GM21529 (cell line): Measurements from ENCODE around the gene GSG1L.

ENCODE experiments used
- ATAC-seq: cut with Tn5 transposase; IDR thresholded peaks from one replicate; pipeline ENCODE4 v1.9.1; 2021; ENCODE audit not compliant: unreplicated experiment

Gene GSG1L

GRCh38 chr16:28063591-28064061 is at the start of gene GSG1L:
TSS of gene GSG1L (minus strand) at chr16:28063714. CDS start at chr16:28063424, 290 bp downstream.
- ATAC-seq, result no peak

GRCh38 chr16:28112908-28113307 is 49.4 kb upstream of the GSG1L start:
- ATAC-seq, result no peak

GRCh38 chr16:28110977-28111376 is 47.5 kb upstream of the GSG1L start:
- ATAC-seq, result no peak

GRCh38 chr16:28110479-28110878 is 47.0 kb upstream of the GSG1L start:
- ATAC-seq, result no peak

- ATAC-seq, result no peak
Measured at GRCh38 chr16:28110074-28110473, 46.6 kb upstream of the GSG1L start.

GRCh38 chr16:28108590-28109247 is 45.2 kb upstream of the GSG1L start:
- no peak for ATAC-seq

- no peak for ATAC-seq
Measured at GRCh38 chr16:28107232-28107631, 43.7 kb upstream of the GSG1L start.

- ATAC-seq, result no peak
Measured at GRCh38 chr16:28106467-28107215, 43.1 kb upstream of the GSG1L start.

GRCh38 chr16:28105954-28106353 is 42.4 kb upstream of the GSG1L start:
- ATAC-seq, result no peak

GRCh38 chr16:28105297-28105696 is 41.8 kb upstream of the GSG1L start:
- ATAC-seq, result no peak

- no peak for ATAC-seq
Measured at GRCh38 chr16:28104404-28104803, 40.9 kb upstream of the GSG1L start.

- ATAC-seq, result no peak
Measured at GRCh38 chr16:28103516-28104170, 40.1 kb upstream of the GSG1L start.

- ATAC-seq, result no peak
Measured at GRCh38 chr16:28101533-28101890, 38.0 kb upstream of the GSG1L start.

- ATAC-seq, result no peak
Measured at GRCh38 chr16:28100810-28101532, 37.5 kb upstream of the GSG1L start.

GRCh38 chr16:28098959-28099945 is 35.7 kb upstream of the GSG1L start:
- ATAC-seq, result no peak

GRCh38 chr16:28098171-28098958 is 34.9 kb upstream of the GSG1L start:
- no peak for ATAC-seq

GRCh38 chr16:28096983-28097899 is 33.7 kb upstream of the GSG1L start:
- no peak for ATAC-seq

GRCh38 chr16:28093385-28093725 is 29.8 kb upstream of the GSG1L start:
- no peak for ATAC-seq
